ENCODE results near the gene TMEM267.
"Not testable (repeated sequence)": the region's sequence is repeated elsewhere in the genome, so short reads cannot be mapped to it uniquely, and the experiment has no call there.

The TMEM267 gene

DNA sequence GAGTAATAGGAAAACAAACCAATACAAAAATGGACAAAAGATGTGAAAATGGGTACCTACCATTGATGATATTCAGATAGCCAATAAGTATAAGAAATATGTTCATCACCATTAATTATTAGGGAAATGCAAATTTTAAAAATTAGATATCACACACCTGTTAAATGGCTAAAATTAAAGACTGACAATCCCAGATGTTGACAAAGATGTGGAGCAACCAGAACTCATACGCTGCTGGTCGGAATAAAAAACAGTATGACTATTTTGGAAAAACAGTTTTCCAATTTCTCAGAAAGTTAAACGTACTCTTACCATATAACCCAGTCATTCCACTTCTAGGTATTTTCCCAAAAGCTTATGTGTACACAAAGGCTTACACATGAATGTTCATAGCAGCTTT, 27.1 kb downstream of the TMEM267 start:
- DNase-seq: no peak

DNA sequence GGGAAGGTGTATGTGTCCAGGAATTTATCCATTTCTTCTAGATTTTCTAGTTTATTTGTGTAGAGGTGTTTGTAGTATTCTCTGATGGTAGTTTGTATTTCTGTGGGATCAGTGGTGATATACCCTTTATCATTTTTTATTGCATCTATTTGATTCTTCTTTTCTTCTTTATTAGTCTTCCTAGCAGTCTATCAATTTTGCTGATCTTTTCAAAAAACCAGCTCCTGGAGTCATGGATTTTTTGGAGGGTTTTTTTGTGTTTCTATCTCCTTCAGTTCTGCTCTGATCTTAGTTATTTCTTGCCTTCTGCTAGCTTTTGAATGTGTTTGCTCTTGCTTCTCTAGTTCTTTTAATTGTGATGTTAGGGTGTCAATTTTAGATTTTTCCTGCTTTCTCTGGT, 42.1 kb downstream of the TMEM267 start:
- DNase-seq: not testable (repeated sequence)

DNA sequence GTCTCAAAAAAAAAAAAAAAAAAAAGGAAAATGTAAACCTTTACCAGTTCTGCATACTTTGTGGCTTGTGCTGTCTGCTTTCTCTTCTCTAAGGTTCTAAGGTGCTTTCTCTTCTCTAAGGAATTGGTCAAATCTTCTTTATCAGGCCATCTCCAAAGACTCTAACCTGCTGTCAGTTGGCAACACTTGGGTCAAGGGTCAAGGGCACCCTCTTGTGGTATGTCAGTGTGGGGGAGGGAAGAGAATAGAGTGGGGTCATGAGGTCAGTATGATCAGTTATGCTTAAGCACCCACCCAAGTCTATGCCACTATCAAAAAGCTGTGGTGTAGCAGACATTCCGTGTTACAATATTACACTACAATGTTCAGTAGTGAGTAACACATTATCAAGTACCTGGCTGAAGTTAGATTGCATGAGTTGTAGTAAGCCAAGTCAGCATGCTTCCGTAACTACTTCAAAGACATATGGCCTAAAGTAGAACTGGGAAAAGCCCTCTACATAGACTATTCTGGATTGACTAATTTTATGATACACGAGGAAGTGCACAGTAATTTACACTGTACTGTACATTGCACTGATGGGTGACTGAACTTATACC, 46.5 kb downstream of the TMEM267 start:
- DNase-seq: no peak

DNA sequence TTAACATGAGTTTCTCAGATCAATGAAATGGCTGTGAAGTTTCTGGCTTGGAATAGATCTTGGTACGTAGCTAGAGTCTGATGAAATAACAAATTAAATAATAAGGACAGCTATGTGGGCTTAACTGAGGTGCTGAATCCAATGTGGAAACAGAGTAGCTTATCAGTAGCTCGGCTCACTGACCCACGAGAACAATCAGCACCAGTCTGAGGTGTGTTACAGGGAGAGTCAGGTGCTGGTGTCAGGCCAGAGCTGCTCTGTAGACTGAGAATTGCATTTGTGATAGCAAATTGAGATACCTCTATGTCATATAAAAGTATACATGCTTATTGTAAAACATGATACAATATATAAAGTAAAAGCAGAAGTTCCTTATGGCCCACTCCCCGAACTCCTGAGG, 50.3 kb downstream of the TMEM267 start:
- no peak for DNase-seq

DNA sequence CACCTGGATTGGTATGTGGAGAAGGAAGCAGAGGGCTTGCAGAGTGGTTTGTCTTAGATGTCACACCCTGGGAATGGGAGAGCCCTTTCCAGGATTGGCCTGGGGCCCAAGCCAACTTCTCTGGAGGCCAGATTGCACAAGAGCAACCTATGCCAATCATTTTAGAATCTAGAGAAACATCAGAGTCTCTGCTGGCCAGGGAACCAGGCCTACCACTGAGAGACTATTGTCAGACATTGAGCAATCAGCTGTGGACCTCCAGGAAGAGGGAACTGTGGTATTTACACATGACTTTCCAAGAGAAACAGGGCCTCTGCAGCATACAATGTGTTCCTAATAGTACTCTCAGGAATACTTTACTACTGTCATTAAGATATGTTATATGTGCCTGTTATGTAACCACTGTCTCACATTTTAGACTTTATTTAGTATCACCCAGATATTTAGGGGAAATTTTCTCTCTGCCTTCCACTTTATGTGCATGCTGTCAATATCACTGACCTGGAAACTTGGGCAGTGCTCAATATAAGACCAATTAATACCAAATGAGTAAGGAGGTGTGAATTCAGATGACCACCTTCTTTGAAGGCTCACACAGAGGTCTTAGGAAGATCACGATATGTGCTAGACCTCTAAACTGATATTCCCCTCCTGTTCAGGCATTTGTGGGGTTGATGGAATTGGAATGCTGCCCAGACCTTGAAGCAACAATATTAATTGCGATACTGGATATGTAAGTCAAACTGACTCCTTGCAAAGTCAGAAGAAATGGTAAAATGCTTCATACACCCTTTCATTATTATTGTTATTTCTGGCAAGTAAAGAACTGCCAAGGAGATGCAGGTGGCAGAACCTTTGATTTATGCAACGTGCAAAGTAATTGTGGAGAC, 50.9 kb downstream of the TMEM267 start:
- DNase-seq: no peak

DNA sequence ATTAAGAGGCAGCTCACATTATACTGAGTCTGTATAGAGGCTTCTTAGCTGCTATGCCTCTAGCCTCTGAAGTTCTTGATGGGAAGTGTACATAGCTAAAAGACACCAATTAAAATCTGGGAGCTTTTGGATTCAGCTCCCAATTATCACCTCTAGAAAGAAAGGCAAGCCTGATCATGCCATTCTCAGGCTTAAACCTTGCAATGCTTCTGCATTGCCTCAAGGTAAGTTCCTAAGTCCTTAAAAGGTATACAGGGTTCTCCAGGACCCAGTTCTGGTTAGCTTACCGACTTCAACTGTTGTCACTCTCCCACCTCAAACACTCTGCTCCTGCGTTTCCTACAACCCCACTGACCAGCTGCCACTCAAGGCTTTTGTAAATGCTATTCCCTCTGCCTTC, 54.0 kb downstream of the TMEM267 start:
- no peak for DNase-seq

DNA sequence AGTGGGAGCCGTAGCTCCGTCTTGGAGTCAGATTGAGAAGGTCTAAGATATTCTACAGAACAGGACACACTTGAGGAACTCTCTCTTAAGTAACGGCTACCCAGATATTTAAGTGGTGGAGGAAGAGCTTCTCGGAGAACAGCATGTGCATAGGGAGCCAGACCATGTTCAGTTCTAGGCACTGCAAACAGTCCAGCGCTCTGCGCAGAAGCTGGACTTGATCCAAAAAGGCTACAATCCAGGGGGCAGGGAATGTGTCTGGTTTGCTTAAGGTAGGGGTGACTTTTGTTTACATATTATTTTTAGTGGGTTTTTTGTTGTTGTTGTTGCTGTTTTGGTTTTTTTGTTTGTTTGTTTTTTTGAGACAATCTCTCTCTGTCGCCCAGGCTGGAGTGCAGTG, 54.6 kb downstream of the TMEM267 start:
- no peak for DNase-seq

DNA sequence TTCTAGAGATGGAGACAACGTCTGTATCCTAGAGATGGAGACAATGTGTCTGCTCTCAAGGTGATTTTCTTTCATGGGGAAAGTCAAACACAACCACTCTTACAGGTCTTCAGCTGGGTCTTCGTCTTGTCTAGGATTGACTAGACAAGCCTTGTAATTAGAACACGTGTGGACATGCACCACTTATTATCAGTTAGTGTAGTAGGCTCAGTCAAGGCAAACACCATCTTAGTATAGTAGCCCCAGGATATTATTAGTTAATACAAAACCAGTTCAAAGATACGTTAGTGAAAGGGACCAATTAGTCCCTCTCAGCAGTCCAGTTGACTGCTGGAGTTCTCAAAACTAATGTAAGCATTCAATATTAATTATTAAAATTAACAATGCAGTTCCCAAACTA, 56.4 kb downstream of the TMEM267 start:
- DNase-seq: no peak

DNA sequence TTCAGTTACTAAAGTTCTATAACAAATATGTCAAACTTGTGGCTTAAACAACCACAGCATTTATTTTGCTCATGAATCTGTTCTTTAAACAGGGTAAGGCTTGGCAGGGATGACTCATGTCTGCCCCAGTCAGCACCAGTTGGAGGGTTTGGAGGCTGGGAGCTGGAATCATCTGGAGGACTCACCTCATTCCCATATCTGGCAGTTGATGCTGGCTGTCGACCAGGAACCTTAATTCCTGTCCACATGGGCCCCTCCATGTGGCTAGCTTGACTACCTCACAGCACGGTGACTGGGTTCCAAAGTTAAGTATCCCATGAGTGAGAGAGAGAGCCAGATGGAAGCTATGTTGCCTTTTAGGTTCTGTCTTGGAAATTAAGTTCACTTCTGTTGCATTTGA, 57.7 kb downstream of the TMEM267 start:
- no peak for DNase-seq

DNA sequence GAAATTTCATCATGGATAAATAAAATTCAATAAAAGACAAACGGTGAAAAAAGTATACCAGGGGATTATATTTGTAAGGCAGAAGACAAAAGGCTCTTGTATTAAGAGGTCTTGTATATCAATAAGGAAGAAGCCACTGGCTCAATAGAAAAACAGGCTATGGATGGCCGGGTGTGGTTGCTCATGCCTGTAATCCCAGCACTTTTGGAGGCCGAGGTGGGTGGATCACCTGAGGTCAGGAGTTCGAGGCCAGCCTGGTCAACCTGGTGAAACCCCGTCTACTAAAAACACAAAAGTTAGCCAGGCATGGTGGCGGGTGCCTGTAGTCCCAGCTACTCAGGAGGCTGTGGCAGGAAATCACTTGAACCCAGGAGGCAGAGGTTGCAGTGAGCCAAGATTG, 60.6 kb downstream of the TMEM267 start:
- DNase-seq: not testable (repeated sequence)

DNA sequence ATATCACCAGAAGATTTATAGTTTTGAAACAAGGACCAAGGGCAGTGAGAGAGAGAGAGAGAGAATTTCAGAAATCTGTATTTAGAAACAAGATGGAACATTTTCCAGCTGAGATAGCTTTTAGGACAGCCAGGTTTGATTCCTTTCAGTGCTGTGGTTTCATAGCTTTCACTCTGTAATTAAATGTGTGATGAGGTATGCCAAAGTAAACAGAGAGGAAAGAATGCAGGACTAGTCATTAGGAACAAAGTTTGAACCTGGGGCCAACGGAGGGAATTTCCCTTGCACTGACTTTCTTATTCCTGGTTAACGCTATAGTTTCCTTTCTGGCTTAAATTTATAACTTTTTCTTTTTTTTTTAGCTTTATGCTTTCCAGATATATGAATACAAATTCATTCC, 61.5 kb downstream of the TMEM267 start:
- no peak for DNase-seq

DNA sequence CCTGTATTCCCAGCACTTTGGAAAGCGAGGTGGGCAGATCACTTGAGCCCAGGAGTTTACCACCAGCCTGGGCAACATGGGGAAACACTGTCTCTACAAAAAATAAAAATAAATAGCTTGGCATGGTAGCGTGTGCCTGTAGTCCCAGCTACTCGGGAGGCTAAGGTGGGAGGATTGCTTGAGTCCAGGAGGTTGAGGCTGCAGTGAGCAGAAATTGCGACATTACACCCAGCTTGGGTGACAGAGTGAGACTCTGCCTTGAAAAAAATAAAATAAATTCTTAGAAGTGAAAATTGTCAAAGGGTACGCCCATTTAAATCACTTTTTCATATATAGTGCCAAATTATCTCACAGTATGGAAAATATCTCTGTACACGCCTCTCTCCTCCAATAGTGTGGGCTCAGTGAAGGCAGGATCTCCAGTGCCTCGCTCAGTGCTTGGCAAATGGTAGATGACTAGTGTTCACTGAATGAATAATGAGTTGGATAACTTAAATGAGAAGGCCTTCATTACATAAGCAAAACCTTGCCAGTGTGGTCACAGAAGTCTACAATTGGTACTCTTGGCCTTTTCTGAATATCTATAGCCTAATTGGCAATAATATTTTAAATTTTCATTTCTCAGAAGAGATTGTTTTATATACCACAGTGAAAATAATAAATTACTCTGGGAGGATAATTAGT, 62.1 kb downstream of the TMEM267 start:
- no peak for DNase-seq

DNA sequence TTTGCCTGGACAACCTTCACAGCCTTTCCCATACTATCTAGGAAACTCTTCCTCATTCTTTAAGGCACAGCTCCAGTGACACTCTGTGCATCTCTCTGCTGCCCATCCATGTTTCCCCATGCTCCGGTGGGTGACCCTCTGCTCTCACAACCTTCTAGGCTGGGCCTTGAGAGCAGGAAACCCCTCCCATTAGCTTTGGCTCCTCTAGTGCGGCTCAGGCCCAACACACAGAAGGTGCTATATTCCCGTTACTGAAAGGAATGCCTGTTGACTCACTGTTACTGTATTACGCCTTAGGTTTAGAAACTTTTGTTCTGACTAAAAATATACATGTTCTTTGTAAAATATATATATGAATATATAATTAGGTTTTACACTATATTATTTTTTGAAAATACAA, 63.4 kb downstream of the TMEM267 start:
- no peak for DNase-seq

DNA sequence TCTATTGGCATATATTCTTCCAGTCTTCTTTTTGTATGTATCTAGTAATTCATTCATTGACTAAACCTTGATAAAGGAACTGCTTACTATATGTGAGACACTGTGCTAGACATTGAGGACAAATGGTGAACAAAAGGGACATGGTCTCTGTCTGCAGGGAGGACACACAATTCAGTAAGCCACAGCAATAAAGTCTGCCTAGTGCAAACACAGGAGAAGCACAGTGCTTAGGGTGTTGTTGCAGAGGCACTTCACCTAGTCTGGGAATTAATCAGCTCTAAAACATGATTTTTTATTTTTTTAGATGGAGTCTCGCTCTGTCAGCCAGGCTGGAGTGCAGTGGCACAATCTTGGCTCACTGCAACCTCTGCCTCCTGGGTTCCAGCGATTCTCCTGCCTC, 65.1 kb downstream of the TMEM267 start:
- DNase-seq: no peak

DNA sequence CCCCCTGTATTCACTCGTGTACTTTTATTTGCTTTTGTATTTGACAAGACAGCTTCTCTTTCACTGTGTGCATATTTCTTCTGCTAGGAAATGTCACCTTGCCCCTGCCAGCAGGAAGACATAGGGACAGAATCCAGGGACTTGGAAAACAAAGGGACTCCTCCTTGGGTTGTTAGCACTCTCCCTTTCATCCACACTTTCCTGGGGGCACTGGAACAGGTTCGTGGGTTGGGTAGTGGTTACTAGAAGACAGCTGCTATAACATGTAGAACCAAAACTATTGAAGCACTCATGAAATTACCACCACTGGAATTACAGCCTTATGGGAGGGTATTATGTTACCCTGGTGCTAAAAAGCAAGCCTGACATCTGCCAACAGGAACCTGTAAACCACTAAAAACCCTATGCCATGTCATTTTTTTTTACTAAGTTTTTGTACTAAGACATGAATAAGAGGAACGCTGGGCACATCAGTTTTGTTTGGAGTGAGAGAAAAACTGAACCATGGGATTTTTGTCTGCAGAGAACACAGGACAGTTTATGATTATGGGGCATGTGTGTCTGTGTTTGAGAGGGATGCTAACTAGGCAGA, 66.8 kb downstream of the TMEM267 start:
- DNase-seq: no peak

DNA sequence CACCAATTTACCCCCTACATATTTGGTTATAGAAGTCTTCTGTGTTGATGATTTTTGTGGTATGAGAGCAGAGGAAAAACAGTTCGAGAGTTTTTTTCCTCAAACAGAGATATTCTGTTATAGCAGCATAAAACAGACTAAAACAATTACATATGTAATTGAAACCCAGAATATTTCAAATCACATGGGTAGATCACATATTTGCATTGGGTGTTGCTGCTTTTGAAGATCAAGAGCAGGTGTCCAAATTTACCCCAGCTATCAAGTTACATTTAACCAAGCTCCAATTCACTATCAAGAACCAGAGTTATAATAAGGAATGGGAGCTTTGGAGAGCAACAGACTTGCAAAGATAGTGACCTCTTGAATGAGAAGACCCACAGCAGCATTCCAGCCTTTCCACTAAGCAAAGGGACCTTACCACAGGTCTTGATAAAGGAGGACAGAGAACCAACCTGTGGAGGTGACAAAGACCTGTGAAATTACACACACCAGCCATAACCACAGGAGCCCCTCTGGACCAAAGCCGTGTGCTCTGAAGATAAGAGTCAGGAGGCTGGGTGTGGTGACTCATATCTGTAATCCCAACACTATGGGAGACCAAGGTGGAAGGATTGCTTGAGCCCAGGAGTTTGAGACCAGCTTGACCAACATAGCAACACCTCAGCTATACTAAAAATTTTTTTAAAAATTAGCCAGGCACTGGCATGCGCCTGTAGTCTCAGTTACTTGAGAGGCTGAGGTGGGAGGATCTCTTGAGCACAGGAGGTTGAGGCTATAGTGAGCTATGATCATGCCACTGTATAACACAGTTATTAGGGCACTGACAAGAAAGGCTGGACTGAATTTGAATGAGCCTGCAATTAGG, 67.5 kb downstream of the TMEM267 start:
- DNase-seq: no peak

DNA sequence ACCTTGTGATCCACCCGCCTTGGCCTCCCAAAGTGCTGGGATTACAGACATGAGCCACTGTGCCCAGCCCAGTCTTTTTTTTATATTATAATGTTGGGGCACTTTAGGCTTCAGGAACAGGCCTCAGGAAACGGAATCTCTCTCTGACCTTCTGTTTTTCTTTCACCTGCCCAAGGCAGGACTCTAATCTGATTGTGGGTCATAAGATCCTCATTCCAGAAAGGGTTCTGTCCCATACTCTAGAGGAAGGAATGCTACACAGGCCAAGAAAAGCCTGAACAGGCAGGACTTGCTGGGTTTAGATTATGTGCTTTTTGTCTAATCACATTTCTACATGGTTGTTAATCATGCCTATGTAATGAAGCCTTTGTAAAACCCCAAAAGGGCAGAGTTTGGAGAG, 69.7 kb downstream of the TMEM267 start:
- no peak for DNase-seq

DNA sequence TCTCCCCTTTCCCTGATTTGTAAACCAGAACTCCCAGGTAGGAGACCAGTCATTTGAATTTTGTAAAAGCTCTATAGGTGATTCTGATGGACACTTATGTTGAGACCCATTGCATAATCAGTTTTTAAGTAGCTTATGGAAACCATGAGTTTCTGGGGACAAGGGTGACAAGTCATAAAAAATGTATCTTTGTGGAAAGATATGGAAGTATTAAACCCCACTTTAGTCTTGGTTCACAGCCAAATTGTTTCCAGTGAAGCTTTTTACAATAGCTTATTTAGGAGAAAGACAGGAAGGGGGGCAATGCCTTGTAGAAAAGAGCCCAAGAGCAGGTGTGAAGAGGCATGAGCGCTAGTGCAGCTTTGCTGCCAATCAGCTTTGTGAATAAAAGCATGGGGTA, 71.0 kb downstream of the TMEM267 start:
- no peak for DNase-seq

DNA sequence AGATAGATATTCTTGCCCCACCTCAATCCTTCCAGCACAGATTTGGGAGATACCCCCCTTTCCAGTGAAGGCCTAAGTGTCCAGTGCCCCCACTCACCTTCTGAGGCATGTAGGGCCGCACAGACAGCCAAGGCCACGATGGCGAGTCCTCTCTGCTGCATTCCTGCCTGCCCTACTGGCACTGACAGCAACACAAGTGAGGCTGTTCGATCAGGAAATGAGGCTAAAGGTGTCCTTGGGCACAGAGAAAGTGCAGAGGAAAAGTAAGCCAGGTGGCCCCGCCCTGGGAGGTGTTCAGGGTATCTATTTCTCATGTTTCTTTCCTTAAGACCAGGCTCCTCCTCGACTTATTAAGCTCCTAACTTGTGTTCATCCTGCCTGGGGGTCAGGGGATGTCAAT, 71.5 kb downstream of the TMEM267 start, which contains the start of gene CCL28:
CCL28 (minus strand) TSS at position 236 of the 400 bp plus-strand sequence; CDS start at position 161, 75 bp downstream.
- DNase-seq: no peak

DNA sequence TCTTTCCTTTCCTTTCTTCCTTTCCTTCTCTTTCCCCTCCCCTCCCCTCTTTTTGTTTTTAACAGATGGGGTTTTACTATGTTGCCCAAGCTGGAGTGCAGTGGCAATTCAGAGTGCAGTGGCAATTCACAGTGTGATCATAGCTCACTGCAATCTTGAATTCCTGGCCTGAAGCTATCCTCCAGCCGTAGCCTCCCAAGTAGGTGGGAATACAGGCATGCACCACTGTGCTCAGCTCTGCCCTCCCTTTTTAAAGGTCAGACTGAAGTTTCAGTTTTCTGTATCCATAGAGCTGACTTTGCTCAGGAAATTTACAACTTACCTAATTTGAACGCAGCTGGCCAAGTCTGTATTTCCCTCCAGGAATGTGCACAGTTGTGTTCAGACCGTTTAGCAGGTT, 72.2 kb downstream of the TMEM267 start:
- no peak for DNase-seq

DNA sequence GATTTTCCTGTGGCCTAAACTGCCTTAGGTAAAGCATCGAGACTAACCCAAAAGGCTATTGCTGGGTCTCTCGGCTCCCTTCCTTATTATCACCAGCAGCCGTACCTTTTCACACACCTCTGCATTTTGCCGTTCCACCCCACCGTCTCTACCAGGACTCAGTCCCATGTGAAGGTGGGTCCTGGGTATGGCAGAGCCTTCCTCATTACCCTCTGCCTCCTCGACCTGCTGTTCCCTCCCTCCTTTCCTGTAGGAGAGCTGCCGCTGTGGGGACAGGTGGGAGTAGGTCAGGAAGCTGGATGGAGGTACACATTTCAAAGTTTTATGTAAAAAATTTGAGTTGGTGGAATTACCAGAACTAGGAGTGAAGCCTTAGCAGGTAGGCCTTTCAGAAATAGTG, 73.3 kb downstream of the TMEM267 start:
- DNase-seq: no peak

DNA sequence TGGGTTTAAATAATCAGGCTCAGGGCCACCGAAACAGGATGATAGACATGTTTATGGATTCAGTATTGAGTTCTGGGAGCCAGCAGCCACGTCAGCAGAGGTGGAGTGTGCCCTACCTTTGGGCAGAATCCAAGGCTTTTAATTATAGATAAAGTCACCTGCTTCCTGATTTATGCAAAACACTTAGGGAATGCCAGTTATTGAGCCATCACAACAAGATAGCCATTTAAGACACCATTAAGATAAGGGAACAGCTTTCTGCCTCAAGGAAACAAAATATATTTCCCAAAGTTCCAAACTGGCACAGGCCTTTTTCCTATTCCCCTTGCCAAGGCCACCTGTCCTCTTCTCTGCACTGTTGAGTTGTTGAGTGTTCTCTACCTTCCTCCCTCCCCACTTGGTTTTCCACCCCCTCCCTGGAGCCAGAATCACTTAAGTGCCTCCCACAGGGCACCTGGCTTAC, 73.8 kb downstream of the TMEM267 start:
- DNase-seq: no peak

All from stimulated activated CD4-positive, alpha-beta T cell treated with anti-CD3 and anti-CD28 coated beads, Interleukin-1b, Interleukin-23, amount 100 ng/mL, for 48 hours (primary cell).